Lower leg skin (tissue), 3 donors: Measurements from ENCODE around the gene MYL6.

Experiments
- CTCF ChIP-seq, 3 donors: fragments of 450-650 bp; IDR thresholded peaks; one replicate each; pipeline ENCODE4 v1.5.1; 2016; ENCODE audit warnings: antibody characterized with exemption in 3 of 3, mild to moderate bottlenecking in 3 of 3, moderate library complexity in 2 of 3
- POLR2A ChIP-seq, 2 donors: fragments of 450-650 bp; IDR thresholded peaks; one replicate each; pipeline ENCODE4 v1.6.1; 2016 to 2017; ENCODE audit warnings: antibody characterized with exemption in 2 of 2, mild to moderate bottlenecking in 1 of 2, moderate library complexity in 1 of 2

GRCh38 chr12:56127888-56128669 is 30.1 kb upstream of the MYL6 start, which contains the start of gene ESYT1:
- TF ChIP-seq CTCF (IDR thresholded peaks at IDR 0.05) (no peak), POLR2A (IDR thresholded peaks at IDR 0.05) (no peak)
